ENCODE data around the gene TMEM179.

TMEM179 gene

DNA sequence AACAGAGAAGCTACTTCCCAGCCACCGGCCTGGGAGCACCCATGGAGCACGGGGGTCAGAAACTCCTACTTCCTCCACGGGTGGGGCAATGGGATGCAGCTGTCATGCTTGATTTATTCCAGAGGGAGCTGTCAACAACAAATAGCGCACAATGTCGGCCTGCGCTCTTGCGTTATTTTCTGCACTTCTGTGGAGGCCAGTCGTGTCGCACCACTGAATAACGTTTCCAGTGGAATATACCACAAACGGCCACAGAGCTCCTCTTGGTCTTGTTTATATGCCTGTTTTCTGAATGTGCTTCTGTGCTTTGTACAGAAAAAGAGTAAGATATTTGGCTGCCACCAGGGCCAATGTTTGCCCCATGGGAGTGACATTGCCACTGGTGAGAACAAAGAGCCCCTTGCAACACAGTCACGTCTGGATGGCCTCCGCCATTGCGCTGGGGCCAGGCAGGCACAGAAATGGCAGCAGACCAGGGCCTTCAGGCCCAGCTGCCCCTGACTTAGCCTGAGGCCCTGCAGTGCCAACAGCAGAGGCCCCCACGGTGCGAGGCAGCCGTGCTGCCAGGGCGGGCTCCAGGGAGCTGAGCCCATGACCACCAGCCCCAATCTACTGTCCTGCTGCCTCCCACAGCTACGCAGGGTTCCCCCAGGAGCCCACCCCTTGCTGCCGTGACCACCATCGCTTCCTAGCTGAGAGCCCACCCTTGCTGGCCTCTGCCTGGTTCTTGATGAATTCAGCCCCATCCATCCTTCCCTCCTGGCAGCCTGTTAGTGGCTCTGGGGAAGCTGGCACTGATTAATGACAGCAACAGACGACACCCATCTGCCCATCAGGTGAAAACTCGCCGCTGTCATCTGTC, 28.9 kb upstream of the TMEM179 start:
- no peak overlapping the region for H3K27ac ChIP-seq (ENCODE audit: insufficient read depth in 1 of 2, low read depth in 1 of 2, low read length in 2 of 2, poor library complexity in 1 of 2, severe bottlenecking in 2 of 2)
- H3K27me3 ChIP-seq (replicated peaks in 2 of 5; ENCODE audit: control insufficient read depth in 4 of 5, insufficient read depth in 5 of 5, low read length in 4 of 5) = peaks cover 0 to 19% (median 9%) of the 10 kb centered on the region in 5 experiments
- H3K9me3 ChIP-seq (ENCODE audit: control extremely low read depth in 1 of 5, control insufficient read depth in 4 of 5, insufficient read depth in 2 of 5, low read depth in 1 of 5, low read length in 4 of 5) = peaks cover 0 to 10% (median 2%) of the 10 kb centered on the region in 5 experiments
- ChIA-PET CTCF (no interaction called here), POLR2A (no interaction called here)
- H3K36me3 ChIP-seq (ENCODE audit: control insufficient read depth in 4 of 4, insufficient read depth in 4 of 4, low read length in 3 of 4) = no peaks in the 10 kb centered on the region
- H3K4me1 ChIP-seq (ENCODE audit: control extremely low read depth in 1 of 4, control insufficient read depth in 4 of 4, insufficient read depth in 4 of 4, low read length in 3 of 4) = no peaks in the 10 kb centered on the region
- no peak for DNase-seq
- WGBS (ENCODE audit: insufficient coverage) = 83% methylated on average over 24 of the region's 24 CpGs
- H3K4me3 ChIP-seq (ENCODE audit: control insufficient read depth in 1 of 7, extremely low read depth in 1 of 7, insufficient read depth in 4 of 7, low read depth in 2 of 7, low read length in 6 of 7) = no peak overlapping the region

- Histone ChIP-seq H3K9me3 (ENCODE audit: control extremely low read depth in 1 of 5, control insufficient read depth in 4 of 5, insufficient read depth in 2 of 5, low read depth in 1 of 5, low read length in 4 of 5) (peaks cover 0 to 15% (median 2%) of the 10 kb centered on the region in 5 experiments), H3K4me1 (ENCODE audit: control extremely low read depth in 1 of 4, control insufficient read depth in 4 of 4, insufficient read depth in 4 of 4, low read length in 3 of 4) (no peaks in the 10 kb centered on the region), H3K36me3 (ENCODE audit: control insufficient read depth in 4 of 4, insufficient read depth in 4 of 4, low read length in 3 of 4) (no peaks in the 10 kb centered on the region), H3K27ac (ENCODE audit: insufficient read depth in 1 of 2, low read depth in 1 of 2, low read length in 2 of 2, poor library complexity in 1 of 2, severe bottlenecking in 2 of 2) (no peak overlapping the region), H3K27me3 (replicated peaks in 2 of 5; ENCODE audit: control insufficient read depth in 4 of 5, insufficient read depth in 5 of 5, low read length in 4 of 5) (peaks cover 0 to 16% (median 5%) of the 10 kb centered on the region in 5 experiments), H3K4me3 (ENCODE audit: control insufficient read depth in 1 of 7, extremely low read depth in 1 of 7, insufficient read depth in 4 of 7, low read depth in 2 of 7, low read length in 6 of 7) (no peak overlapping the region)
- CTCF ChIA-PET = no interaction called here
- WGBS (ENCODE audit: insufficient coverage) = 79% methylated on average over 9 of the region's 9 CpGs
- POLR2A ChIA-PET = no interaction called here
- no peak for DNase-seq
Measured at GRCh38 chr14:104632781-104633180, 28.2 kb upstream of the TMEM179 start.

- Histone ChIP-seq H3K9me3 (ENCODE audit: control extremely low read depth in 1 of 5, control insufficient read depth in 4 of 5, insufficient read depth in 2 of 5, low read depth in 1 of 5, low read length in 4 of 5) (peaks cover 0 to 32% (median 7%) of the 10 kb centered on the region in 5 experiments), H3K27me3 (replicated peaks in 2 of 5; ENCODE audit: control insufficient read depth in 4 of 5, insufficient read depth in 5 of 5, low read length in 4 of 5) (peaks cover 0 to 32% (median 2%) of the 10 kb centered on the region in 5 experiments), H3K4me1 (ENCODE audit: control extremely low read depth in 1 of 4, control insufficient read depth in 4 of 4, insufficient read depth in 4 of 4, low read length in 3 of 4) (no peaks in the 10 kb centered on the region), H3K4me3 (ENCODE audit: control insufficient read depth in 1 of 7, extremely low read depth in 1 of 7, insufficient read depth in 4 of 7, low read depth in 2 of 7, low read length in 6 of 7) (no peak overlapping the region), H3K27ac (ENCODE audit: insufficient read depth in 1 of 2, low read depth in 1 of 2, low read length in 2 of 2, poor library complexity in 1 of 2, severe bottlenecking in 2 of 2) (no peak overlapping the region), H3K36me3 (ENCODE audit: control insufficient read depth in 4 of 4, insufficient read depth in 4 of 4, low read length in 3 of 4) (no peaks in the 10 kb centered on the region)
- 58% methylated on average over 2 of the region's 5 CpGs for WGBS (ENCODE audit: insufficient coverage)
- CTCF ChIA-PET = interaction anchor here (1.6 kb wide), 1 partner anchor 12 kb away, joined by 3 read pairs; no protein-coding TSS in a partner anchor
- no peak for DNase-seq
- POLR2A ChIA-PET = no interaction called here
Measured at GRCh38 chr14:104624939-104625338, 20.4 kb upstream of the TMEM179 start.

DNA sequence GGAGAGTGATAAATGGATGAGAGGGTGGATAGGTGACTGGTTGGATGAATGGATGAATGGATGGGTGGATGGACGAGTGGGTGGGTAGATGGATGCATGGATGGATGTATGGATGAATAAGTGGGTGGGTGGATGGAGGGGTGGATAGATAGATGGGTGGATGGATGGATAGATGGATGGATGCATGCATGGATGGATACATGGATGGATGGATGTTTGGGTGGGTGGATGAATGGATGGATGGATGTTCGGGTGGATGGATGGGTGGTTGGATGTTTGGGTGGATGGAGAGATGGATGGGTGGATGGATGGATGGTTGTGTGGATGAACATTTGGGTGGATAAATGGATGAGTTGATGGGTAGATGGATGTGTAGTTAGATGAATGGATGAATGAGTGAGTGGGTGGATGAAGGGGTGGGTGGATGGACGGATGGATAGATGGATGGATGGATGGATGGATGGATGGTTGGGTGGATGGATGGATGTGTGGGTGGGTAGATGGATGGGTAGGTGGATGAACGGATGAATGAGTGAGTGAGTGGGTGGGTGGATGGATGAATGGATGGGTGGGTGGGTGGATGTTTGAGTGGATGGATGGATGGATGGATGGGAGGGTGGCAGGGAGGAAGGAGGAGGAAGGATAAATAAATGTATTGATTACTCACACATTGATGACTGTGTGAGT, 9.7 kb upstream of the TMEM179 start:
- no peak for DNase-seq
- peaks cover 0 to 8% (median 2%) of the 10 kb centered on the region in 5 experiments for H3K9me3 ChIP-seq (ENCODE audit: control extremely low read depth in 1 of 5, control insufficient read depth in 4 of 5, insufficient read depth in 2 of 5, low read depth in 1 of 5, low read length in 4 of 5)
- no peak overlapping the region for H3K4me3 ChIP-seq (ENCODE audit: control insufficient read depth in 1 of 7, extremely low read depth in 1 of 7, insufficient read depth in 4 of 7, low read depth in 2 of 7, low read length in 6 of 7)
- no peaks in the 10 kb centered on the region for H3K4me1 ChIP-seq (ENCODE audit: control extremely low read depth in 1 of 4, control insufficient read depth in 4 of 4, insufficient read depth in 4 of 4, low read length in 3 of 4)
- no peak overlapping the region for H3K27ac ChIP-seq (ENCODE audit: insufficient read depth in 1 of 2, low read depth in 1 of 2, low read length in 2 of 2, poor library complexity in 1 of 2, severe bottlenecking in 2 of 2)
- ChIA-PET POLR2A (no interaction called here), CTCF (no interaction called here)
- WGBS (ENCODE audit: insufficient coverage) = 63% methylated on average over 4 of the region's 4 CpGs
- H3K27me3 ChIP-seq (replicated peaks in 2 of 5; ENCODE audit: control insufficient read depth in 4 of 5, insufficient read depth in 5 of 5, low read length in 4 of 5) = peaks cover 0 to 48% (median 8%) of the 10 kb centered on the region in 5 experiments
- no peaks in the 10 kb centered on the region for H3K36me3 ChIP-seq (ENCODE audit: control insufficient read depth in 4 of 4, insufficient read depth in 4 of 4, low read length in 3 of 4)

GRCh38 chr14:104611881-104612280, 7.3 kb upstream of the TMEM179 start:
- POLR2A ChIA-PET = no interaction called here
- WGBS (ENCODE audit: insufficient coverage) = 65% methylated on average over 4 of the region's 8 CpGs
- peaks cover 6 to 51% (median 12%) of the 10 kb centered on the region in 5 experiments for H3K27me3 ChIP-seq (replicated peaks in 2 of 5; ENCODE audit: control insufficient read depth in 4 of 5, insufficient read depth in 5 of 5, low read length in 4 of 5)
- no peak overlapping the region for H3K27ac ChIP-seq (ENCODE audit: insufficient read depth in 1 of 2, low read depth in 1 of 2, low read length in 2 of 2, poor library complexity in 1 of 2, severe bottlenecking in 2 of 2)
- no peaks in the 10 kb centered on the region for H3K36me3 ChIP-seq (ENCODE audit: control insufficient read depth in 4 of 4, insufficient read depth in 4 of 4, low read length in 3 of 4)
- CTCF ChIA-PET = interaction anchor here (1.1 kb wide), 1 partner anchor 19 kb away, joined by 3 read pairs; no protein-coding TSS in a partner anchor
- H3K9me3 ChIP-seq (ENCODE audit: control extremely low read depth in 1 of 5, control insufficient read depth in 4 of 5, insufficient read depth in 2 of 5, low read depth in 1 of 5, low read length in 4 of 5) = peaks cover 0 to 5% (median 2%) of the 10 kb centered on the region in 5 experiments
- DNase-seq = no peak
- H3K4me1 ChIP-seq (ENCODE audit: control extremely low read depth in 1 of 4, control insufficient read depth in 4 of 4, insufficient read depth in 4 of 4, low read length in 3 of 4) = no peaks in the 10 kb centered on the region
- no peak overlapping the region for H3K4me3 ChIP-seq (ENCODE audit: control insufficient read depth in 1 of 7, extremely low read depth in 1 of 7, insufficient read depth in 4 of 7, low read depth in 2 of 7, low read length in 6 of 7)

DNA sequence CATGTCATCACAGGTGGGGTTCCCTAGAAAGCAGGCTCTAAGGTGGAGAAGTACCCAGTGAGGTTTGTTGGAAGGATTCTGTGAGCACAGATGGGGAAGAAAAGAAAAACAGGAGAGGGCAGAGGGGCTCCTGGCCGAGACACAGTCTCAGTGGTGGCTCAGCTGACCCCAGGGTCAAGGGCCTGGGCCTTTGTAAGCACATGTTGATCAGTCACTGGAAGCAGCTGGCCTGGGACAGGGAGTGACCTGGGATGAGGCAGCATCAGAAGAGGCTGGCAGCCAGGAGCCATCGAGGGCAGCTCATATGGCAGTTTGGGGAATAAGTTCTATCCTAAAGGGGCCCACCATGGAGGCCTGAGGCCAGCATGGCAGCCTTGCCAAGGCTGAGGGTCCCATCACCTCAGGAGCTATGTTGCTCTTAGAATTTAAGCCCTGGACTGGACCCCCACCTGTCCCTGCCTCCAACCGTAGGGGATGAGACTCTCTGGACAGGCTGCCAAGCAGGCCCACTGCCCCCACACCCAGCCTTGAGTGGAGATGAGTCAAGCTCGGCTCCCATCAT, 6.3 kb upstream of the TMEM179 start:
- POLR2A ChIA-PET = no interaction called here
- no peak for DNase-seq
- Histone ChIP-seq H3K27ac (ENCODE audit: insufficient read depth in 1 of 2, low read depth in 1 of 2, low read length in 2 of 2, poor library complexity in 1 of 2, severe bottlenecking in 2 of 2) (no peak overlapping the region), H3K36me3 (ENCODE audit: control insufficient read depth in 4 of 4, insufficient read depth in 4 of 4, low read length in 3 of 4) (no peaks in the 10 kb centered on the region), H3K4me3 (ENCODE audit: control insufficient read depth in 1 of 7, extremely low read depth in 1 of 7, insufficient read depth in 4 of 7, low read depth in 2 of 7, low read length in 6 of 7) (no peak overlapping the region), H3K9me3 (ENCODE audit: control extremely low read depth in 1 of 5, control insufficient read depth in 4 of 5, insufficient read depth in 2 of 5, low read depth in 1 of 5, low read length in 4 of 5) (peaks cover 0 to 8% (median 2%) of the 10 kb centered on the region in 5 experiments), H3K4me1 (ENCODE audit: control extremely low read depth in 1 of 4, control insufficient read depth in 4 of 4, insufficient read depth in 4 of 4, low read length in 3 of 4) (no peaks in the 10 kb centered on the region), H3K27me3 (replicated peaks in 2 of 5; ENCODE audit: control insufficient read depth in 4 of 5, insufficient read depth in 5 of 5, low read length in 4 of 5) (peaks cover 7 to 59% (median 12%) of the 10 kb centered on the region in 5 experiments)
- 87% methylated on average over 3 of the region's 4 CpGs for WGBS (ENCODE audit: insufficient coverage)
- CTCF ChIA-PET = interaction anchor here (1.1 kb wide), 1 partner anchor 18 kb away, joined by 3 read pairs; no protein-coding TSS in a partner anchor
